HepG2 (cell line): ENCODE data around the gene ASXL1. TPM values are rescaled to one million over a fixed set of nuclear protein-coding genes. Genes with fewer than 3 reads are reported as not detected.

Experiments
- CEBPB ChIP-seq: IDR thresholded peaks from 2 replicates; pipeline ENCODE4 v1.6.1; 2011; ENCODE audit warnings: low read depth, low read length, improper control_type of control experiment, borderline replicate concordance
- EP300 ChIP-seq, 3 experiments: sonication (generic) in 1 of 3; formaldehyde crosslinking in 1 of 3; IDR thresholded peaks; 2 replicates each; pipeline versions ENCODE4 v1.5.1 to v1.6.1; 2011 to 2020; ENCODE audit warnings: low read depth in 2 of 3, low read length in 2 of 3, borderline replicate concordance in 1 of 3, improper control_type of control experiment in 1 of 3, mild to moderate bottlenecking in 1 of 3, missing genetic modification reagents in 1 of 3, moderate library complexity in 1 of 3
- KLF11 ChIP-seq: IDR thresholded peaks from 2 replicates; pipeline ENCODE4 v1.6.1; 2016; ENCODE audit warnings: missing compliant biosample characterization
- MYNN ChIP-seq: sonication (generic); formaldehyde crosslinking; IDR thresholded peaks from 2 replicates; pipeline ENCODE4 v1.4.0; 2020; ENCODE audit warnings: mild to moderate bottlenecking, low read depth, missing genetic modification reagents
- NBN ChIP-seq: fragments of 450-650 bp; conservative IDR thresholded peaks from 2 replicates; pipeline ENCODE4 v1.6.1; 2017
- PAF1 ChIP-seq: IDR thresholded peaks from 2 replicates; pipeline ENCODE4 v1.6.1; 2016; ENCODE audit warnings: missing genetic modification reagents, missing compliant biosample characterization
- PHF8 ChIP-seq: sonication (generic); formaldehyde crosslinking; IDR thresholded peaks from 2 replicates; pipeline ENCODE4 v1.5.0; 2020; ENCODE audit warnings: missing genetic modification reagents
- SCMH1 ChIP-seq: sonication (generic); formaldehyde crosslinking; IDR thresholded peaks from 2 replicates; pipeline ENCODE4 v1.9.0; 2021; ENCODE audit warnings: missing genetic modification reagents, mild to moderate bottlenecking, borderline replicate concordance
- ZNF282 ChIP-seq: fragments of 450-650 bp; IDR thresholded peaks from 2 replicates; pipeline ENCODE4 v1.6.1; 2018; ENCODE audit not compliant: partially characterized antibody
- ZNF317 ChIP-seq: sonication (generic); formaldehyde crosslinking; IDR thresholded peaks from 2 replicates; pipeline ENCODE4 v1.5.0; 2020; ENCODE audit warnings: mild to moderate bottlenecking, missing genetic modification reagents
- ZNF543 ChIP-seq: sonication (generic); formaldehyde crosslinking; IDR thresholded peaks from 2 replicates; pipeline ENCODE4 v1.4.0; 2020; ENCODE audit warnings: mild to moderate bottlenecking, missing genetic modification reagents
- ZNF670 ChIP-seq: sonication (generic); formaldehyde crosslinking; IDR thresholded peaks from 2 replicates; pipeline ENCODE4 v1.8.0; 2022; ENCODE audit warnings: mild to moderate bottlenecking, missing genetic modification reagents, borderline replicate concordance
- ZNF7 ChIP-seq: IDR thresholded peaks from 2 replicates; pipeline ENCODE4 v1.6.1; 2016; ENCODE audit warnings: missing biosample characterization, missing genetic modification reagents
- ZNF724P ChIP-seq: sonication (generic); formaldehyde crosslinking; IDR thresholded peaks from 2 replicates; pipeline ENCODE4 v1.8.0; 2022; ENCODE audit warnings: missing genetic modification reagents, borderline replicate concordance
- ZNF883 ChIP-seq: sonication (generic); formaldehyde crosslinking; IDR thresholded peaks from 2 replicates; pipeline ENCODE4 v1.5.1; 2020; ENCODE audit warnings: mild to moderate bottlenecking, missing genetic modification reagents; ENCODE audit errors: not compliant biosample characterization
- polyA plus RNA-seq, 8 experiments: library from polyadenylated mRNA; depleted of rRNA in 3 of 8; stranded (reverse) in 7 of 8; unstranded in 1 of 8; fragments of >200 nt; fragmentation: Illumina TruSeq in 4 of 8; extraction: Trizol in 4 of 8; gene quantifications; 2 replicates each; pipeline versions ENCODE4 v1.2.1 to v1.2.3, GENCODE V29; 2011 to 2016; ENCODE audit warnings: low read depth in 4 of 8, missing spikeins in 1 of 8, mixed read lengths in 1 of 8; ENCODE audit not compliant: insufficient read depth in 1 of 8
- total RNA-seq, 5 experiments: library from RNA; depleted of rRNA; stranded (reverse); fragments of >200 nt; fragmentation: Illumina TruSeq; extraction: Trizol; gene quantifications; 2 replicates each; pipeline ENCODE4 v1.2.3, GENCODE V29; 2016; ENCODE audit warnings: low read depth in 1 of 5
- TF ChIP-seq, protein P1 (sequence below): sonication (generic); formaldehyde crosslinking; IDR thresholded peaks from one replicate; pipeline ENCODE4 v1.5.1; 2020; ENCODE audit warnings: mild to moderate bottlenecking, missing genetic modification reagents; ENCODE audit errors: not compliant biosample characterization
- TF ChIP-seq, protein P2 (sequence below): IDR thresholded peaks from 2 replicates; pipeline ENCODE4 v1.6.1; 2016; ENCODE audit warnings: mild to moderate bottlenecking
- TF ChIP-seq, protein P3 (sequence below): sonication (generic); formaldehyde crosslinking; conservative IDR thresholded peaks from 2 replicates; pipeline ENCODE4 v1.4.0; 2020; ENCODE audit warnings: missing genetic modification reagents

The ASXL1 gene
- total and polyA plus RNA-seq, 2 of the 13 experiments (the other 11 are each of a cell fraction or from before 2014, with no cell fraction given), result 62.1 to 74.8 TPM

DNA sequence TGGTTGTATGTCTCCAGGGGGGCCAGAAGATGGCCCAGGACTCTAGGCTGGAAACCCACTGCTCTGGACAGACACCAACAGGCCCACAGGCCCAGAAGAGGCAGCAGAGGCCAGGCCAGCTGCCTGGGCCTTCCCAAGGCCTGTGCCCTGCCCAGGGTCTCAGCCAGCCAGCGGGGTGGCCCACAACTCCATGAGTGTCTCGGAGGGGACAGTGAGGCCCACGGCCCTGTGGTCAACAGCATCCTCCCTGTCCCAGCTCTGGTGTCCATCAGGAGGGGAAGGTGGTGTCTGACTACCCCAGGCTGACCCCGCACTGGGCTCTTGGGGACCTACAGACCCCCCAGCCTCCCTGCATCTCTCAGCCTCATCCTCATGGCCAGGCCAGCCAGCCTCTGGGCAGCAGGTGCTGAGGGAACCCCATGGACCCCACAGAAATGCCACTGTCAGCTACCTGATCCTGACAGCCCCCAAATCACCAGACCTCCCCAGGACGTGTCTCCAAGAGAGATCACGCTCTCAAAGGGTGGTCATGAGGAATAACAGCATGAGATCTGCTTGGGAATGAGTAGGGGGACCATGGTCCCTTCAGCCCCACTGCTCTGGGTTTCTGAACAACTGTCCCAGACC is 114.6 kb downstream of the ASXL1 start (continued):
- TF ChIP-seq, protein P1, sequence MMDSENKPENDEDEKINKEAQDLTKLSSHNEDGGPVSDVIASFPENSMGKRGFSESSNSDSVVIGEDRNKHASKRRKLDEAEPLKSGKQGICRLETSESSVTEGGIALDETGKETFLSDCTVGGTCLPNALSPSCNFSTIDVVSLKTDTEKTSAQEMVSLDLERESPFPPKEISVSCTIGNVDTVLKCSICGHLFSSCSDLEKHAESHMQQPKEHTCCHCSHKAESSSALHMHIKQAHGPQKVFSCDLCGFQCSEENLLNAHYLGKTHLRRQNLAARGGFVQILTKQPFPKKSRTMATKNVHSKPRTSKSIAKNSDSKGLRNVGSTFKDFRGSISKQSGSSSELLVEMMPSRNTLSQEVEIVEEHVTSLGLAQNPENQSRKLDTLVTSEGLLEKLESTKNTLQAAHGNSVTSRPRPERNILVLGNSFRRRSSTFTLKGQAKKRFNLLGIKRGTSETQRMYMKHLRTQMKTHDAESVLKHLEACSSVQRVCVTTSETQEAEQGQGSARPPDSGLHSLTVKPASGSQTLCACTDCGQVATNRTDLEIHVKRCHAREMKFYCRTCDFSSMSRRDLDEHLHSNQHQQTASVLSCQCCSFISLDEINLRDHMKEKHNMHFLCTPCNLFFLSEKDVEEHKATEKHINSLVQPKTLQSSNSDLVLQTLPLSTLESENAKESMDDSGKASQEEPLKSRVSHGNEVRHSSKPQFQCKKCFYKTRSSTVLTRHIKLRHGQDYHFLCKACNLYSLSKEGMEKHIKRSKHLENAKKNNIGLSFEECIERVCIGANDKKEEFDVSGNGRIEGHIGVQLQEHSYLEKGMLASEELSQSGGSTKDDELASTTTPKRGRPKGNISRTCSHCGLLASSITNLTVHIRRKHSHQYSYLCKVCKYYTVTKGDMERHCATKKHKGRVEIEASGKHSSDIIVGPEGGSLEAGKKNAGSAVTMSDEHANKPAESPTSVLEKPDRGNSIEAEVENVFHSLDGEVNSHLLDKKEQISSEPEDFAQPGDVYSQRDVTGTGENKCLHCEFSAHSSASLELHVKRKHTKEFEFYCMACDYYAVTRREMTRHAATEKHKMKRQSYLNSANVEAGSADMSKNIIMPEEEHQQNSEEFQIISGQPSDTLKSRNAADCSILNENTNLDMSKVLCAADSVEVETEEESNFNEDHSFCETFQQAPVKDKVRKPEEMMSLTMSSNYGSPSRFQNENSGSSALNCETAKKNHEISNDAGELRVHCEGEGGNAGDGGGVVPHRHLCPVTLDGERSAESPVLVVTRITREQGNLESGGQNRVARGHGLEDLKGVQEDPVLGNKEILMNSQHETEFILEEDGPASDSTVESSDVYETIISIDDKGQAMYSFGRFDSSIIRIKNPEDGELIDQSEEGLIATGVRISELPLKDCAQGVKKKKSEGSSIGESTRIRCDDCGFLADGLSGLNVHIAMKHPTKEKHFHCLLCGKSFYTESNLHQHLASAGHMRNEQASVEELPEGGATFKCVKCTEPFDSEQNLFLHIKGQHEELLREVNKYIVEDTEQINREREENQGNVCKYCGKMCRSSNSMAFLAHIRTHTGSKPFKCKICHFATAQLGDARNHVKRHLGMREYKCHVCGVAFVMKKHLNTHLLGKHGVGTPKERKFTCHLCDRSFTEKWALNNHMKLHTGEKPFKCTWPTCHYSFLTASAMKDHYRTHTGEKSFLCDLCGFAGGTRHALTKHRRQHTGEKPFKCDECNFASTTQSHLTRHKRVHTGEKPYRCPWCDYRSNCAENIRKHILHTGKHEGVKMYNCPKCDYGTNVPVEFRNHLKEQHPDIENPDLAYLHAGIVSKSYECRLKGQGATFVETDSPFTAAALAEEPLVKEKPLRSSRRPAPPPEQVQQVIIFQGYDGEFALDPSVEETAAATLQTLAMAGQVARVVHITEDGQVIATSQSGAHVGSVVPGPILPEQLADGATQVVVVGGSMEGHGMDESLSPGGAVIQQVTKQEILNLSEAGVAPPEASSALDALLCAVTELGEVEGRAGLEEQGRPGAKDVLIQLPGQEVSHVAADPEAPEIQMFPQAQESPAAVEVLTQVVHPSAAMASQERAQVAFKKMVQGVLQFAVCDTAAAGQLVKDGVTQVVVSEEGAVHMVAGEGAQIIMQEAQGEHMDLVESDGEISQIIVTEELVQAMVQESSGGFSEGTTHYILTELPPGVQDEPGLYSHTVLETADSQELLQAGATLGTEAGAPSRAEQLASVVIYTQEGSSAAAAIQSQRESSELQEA (CRISPR knock-in tag), result no peak
- TF ChIP-seq MYNN (0 out of 2 replicates have a peak, but pooled peaks have one; percentile 21), ZNF670 (CRISPR knock-in tag) (no peak), CEBPB (no peak), KLF11 (CRISPR knock-in tag) (no peak), EP300 (IDR thresholded peaks at IDR 0.05; ENCODE audit: low read depth in 2 of 2, low read length in 2 of 2) (no peak), EP300 (CRISPR knock-in tag; IDR thresholded peaks at IDR 0.05; ENCODE audit: borderline replicate concordance) (no peak), ZNF317 (CRISPR knock-in tag) (no peak), ZNF883 (CRISPR knock-in tag) (no peak), NBN (no peak), PAF1 (0 out of 2 replicates have a peak, but pooled peaks have one; percentile 51), ZNF282 (no peak), SCMH1 (no peak), ZNF724P (CRISPR knock-in tag) (peak; percentile 46; the same call in 1 of the 2 replicates), ZNF7 (CRISPR knock-in tag) (no peak), ZNF543 (CRISPR knock-in tag) (peak; percentile 52; the same call in 1 of the 2 replicates), PHF8 (CRISPR knock-in tag) (0 out of 2 replicates have a peak, but pooled peaks have one; percentile 5)
- TF ChIP-seq, protein P2, sequence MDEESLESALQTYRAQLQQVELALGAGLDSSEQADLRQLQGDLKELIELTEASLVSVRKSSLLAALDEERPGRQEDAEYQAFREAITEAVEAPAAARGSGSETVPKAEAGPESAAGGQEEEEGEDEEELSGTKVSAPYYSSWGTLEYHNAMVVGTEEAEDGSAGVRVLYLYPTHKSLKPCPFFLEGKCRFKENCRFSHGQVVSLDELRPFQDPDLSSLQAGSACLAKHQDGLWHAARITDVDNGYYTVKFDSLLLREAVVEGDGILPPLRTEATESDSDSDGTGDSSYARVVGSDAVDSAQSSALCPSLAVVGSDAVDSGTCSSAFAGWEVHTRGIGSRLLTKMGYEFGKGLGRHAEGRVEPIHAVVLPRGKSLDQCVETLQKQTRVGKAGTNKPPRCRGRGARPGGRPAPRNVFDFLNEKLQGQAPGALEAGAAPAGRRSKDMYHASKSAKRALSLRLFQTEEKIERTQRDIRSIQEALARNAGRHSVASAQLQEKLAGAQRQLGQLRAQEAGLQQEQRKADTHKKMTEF (CRISPR knock-in tag), result no peak
- TF ChIP-seq, protein P3, sequence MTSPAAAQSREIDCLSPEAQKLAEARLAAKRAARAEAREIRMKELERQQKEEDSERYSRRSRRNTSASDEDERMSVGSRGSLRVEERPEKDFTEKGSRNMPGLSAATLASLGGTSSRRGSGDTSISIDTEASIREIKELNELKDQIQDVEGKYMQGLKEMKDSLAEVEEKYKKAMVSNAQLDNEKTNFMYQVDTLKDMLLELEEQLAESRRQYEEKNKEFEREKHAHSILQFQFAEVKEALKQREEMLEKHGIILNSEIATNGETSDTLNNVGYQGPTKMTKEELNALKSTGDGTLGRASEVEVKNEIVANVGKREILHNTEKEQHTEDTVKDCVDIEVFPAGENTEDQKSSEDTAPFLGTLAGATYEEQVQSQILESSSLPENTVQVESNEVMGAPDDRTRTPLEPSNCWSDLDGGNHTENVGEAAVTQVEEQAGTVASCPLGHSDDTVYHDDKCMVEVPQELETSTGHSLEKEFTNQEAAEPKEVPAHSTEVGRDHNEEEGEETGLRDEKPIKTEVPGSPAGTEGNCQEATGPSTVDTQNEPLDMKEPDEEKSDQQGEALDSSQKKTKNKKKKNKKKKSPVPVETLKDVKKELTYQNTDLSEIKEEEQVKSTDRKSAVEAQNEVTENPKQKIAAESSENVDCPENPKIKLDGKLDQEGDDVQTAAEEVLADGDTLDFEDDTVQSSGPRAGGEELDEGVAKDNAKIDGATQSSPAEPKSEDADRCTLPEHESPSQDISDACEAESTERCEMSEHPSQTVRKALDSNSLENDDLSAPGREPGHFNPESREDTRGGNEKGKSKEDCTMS (CRISPR knock-in tag), result no peak
